Activated naive CD4-positive, alpha-beta T cell treated with anti-CD3 and anti-CD28 coated beads for 36 hours (primary cell): Measurements from ENCODE around the gene FBN2. TPM values are rescaled to one million over a fixed set of nuclear protein-coding genes. Genes with fewer than 3 reads are reported as not detected.

Experiments used
- CTCF ChIA-PET: fragments of 350-600 bp; sonication (Branson Sonifier 250); formaldehyde crosslinking; loops from one replicate; lab custom pipeline; 2021; ENCODE audit warnings: antibody characterized with exemption; lab: Charles Lee
- DNase-seq: peaks from one replicate; pipeline ENCODE4 v3.0.0-alpha.2; 2020
- H3K27ac Mint-ChIP-seq: one replicate; pipeline ENCODE4 v1.8.0; 2021; ENCODE audit warnings: mild to moderate bottlenecking, mixed read lengths
- H3K27me3 Mint-ChIP-seq: one replicate; pipeline ENCODE4 v1.8.0; 2021; ENCODE audit warnings: low read depth, mixed read lengths
- H3K36me3 Mint-ChIP-seq: one replicate; pipeline ENCODE4 v1.8.0; 2021; ENCODE audit warnings: low read depth, mixed read lengths
- H3K4me1 Mint-ChIP-seq: one replicate; pipeline ENCODE4 v1.8.0; 2021; ENCODE audit warnings: low read depth, mixed read lengths
- H3K4me3 Mint-ChIP-seq: one replicate; pipeline ENCODE4 v1.8.0; 2021; ENCODE audit warnings: mild to moderate bottlenecking, moderate library complexity, mixed read lengths
- H3K9me3 Mint-ChIP-seq: one replicate; pipeline ENCODE4 v1.8.0; 2021; ENCODE audit warnings: mixed read lengths
- intact Hi-C: fragments of 100-400 bp; cut with micrococcal nuclease; formaldehyde crosslinking; loops from one replicate; pipeline ENCODE4 v1.15.1; 2023
- total RNA-seq, 2 experiments: library from RNA; stranded (reverse); gene quantifications; one replicate each; pipeline ENCODE4 v1.2.3, GENCODE V29; 2021

FBN2 gene
- total RNA-seq, 2 experiments from 2014 or later, result not detected

- no peak overlapping the region for H3K27ac Mint-ChIP-seq
- no peaks in the 10 kb centered on the region for H3K4me1 Mint-ChIP-seq
- CTCF ChIA-PET, result no interaction called here
- intact Hi-C loops, result no loop called here
- peaks cover 5% of the 10 kb centered on the region for H3K27me3 Mint-ChIP-seq
- H3K9me3 Mint-ChIP-seq, result no peaks in the 10 kb centered on the region
- no peak overlapping the region for H3K4me3 Mint-ChIP-seq
- DNase-seq, result no peak
- H3K36me3 Mint-ChIP-seq, result no peaks in the 10 kb centered on the region
These were observed 294.0 kb downstream of the FBN2 start for GRCh38 chr5:128243958-128244582.

- Mint-ChIP-seq H3K4me3 (no peak overlapping the region), H3K27me3 (peaks cover 17% of the 10 kb centered on the region), H3K4me1 (no peaks in the 10 kb centered on the region), H3K27ac (no peak overlapping the region), H3K36me3 (no peaks in the 10 kb centered on the region), H3K9me3 (no peaks in the 10 kb centered on the region)
- DNase-seq, result no peak
- CTCF ChIA-PET, result no interaction called here
- intact Hi-C loops, result no loop called here
These were observed 296.9 kb downstream of the FBN2 start for GRCh38 chr5:128241051-128241695.

GRCh38 chr5:128237546-128237945 lies 300.5 kb downstream of the FBN2 start:
- Mint-ChIP-seq H3K9me3 (no peaks in the 10 kb centered on the region), H3K27ac (no peak overlapping the region), H3K4me1 (no peaks in the 10 kb centered on the region), H3K4me3 (no peak overlapping the region), H3K27me3 (peaks cover 14% of the 10 kb centered on the region), H3K36me3 (no peaks in the 10 kb centered on the region)
- intact Hi-C loops, result no loop called here
- CTCF ChIA-PET, result no interaction called here
- no peak for DNase-seq

GRCh38 chr5:128237000-128237399 lies 301.0 kb downstream of the FBN2 start:
- Mint-ChIP-seq H3K27me3 (peaks cover 14% of the 10 kb centered on the region), H3K36me3 (no peaks in the 10 kb centered on the region), H3K4me1 (no peaks in the 10 kb centered on the region), H3K9me3 (no peaks in the 10 kb centered on the region), H3K27ac (no peak overlapping the region), H3K4me3 (no peak overlapping the region)
- intact Hi-C loops, result no loop called here
- no peak for DNase-seq
- CTCF ChIA-PET, result no interaction called here

- CTCF ChIA-PET, result no interaction called here
- H3K36me3 Mint-ChIP-seq, result no peaks in the 10 kb centered on the region
- no peak overlapping the region for H3K4me3 Mint-ChIP-seq
- H3K4me1 Mint-ChIP-seq, result no peaks in the 10 kb centered on the region
- H3K9me3 Mint-ChIP-seq, result no peaks in the 10 kb centered on the region
- H3K27ac Mint-ChIP-seq, result no peak overlapping the region
- peaks cover 14% of the 10 kb centered on the region for H3K27me3 Mint-ChIP-seq
- DNase-seq, result no peak
- intact Hi-C loops, result no loop called here
These were observed 301.7 kb downstream of the FBN2 start for GRCh38 chr5:128236334-128236733.

- Mint-ChIP-seq H3K9me3 (no peaks in the 10 kb centered on the region), H3K4me3 (no peak overlapping the region), H3K27me3 (peaks cover 14% of the 10 kb centered on the region), H3K4me1 (no peaks in the 10 kb centered on the region), H3K27ac (no peak overlapping the region), H3K36me3 (no peaks in the 10 kb centered on the region)
- intact Hi-C loops, result no loop called here
- no peak for DNase-seq
- CTCF ChIA-PET, result no interaction called here
These were observed 303.0 kb downstream of the FBN2 start for GRCh38 chr5:128234928-128235641.

- Mint-ChIP-seq H3K27me3 (no peaks in the 10 kb centered on the region), H3K4me3 (no peak overlapping the region), H3K4me1 (no peaks in the 10 kb centered on the region), H3K27ac (no peak overlapping the region), H3K36me3 (no peaks in the 10 kb centered on the region), H3K9me3 (no peaks in the 10 kb centered on the region)
- intact Hi-C loops, result no loop called here
- DNase-seq, result no peak
- CTCF ChIA-PET, result no interaction called here
These were observed 309.5 kb downstream of the FBN2 start for GRCh38 chr5:128228521-128228920.

GRCh38 chr5:128228008-128228407 lies 310.0 kb downstream of the FBN2 start:
- no peaks in the 10 kb centered on the region for H3K36me3 Mint-ChIP-seq
- no peaks in the 10 kb centered on the region for H3K4me1 Mint-ChIP-seq
- no peak overlapping the region for H3K4me3 Mint-ChIP-seq
- CTCF ChIA-PET, result no interaction called here
- no peaks in the 10 kb centered on the region for H3K27me3 Mint-ChIP-seq
- DNase-seq, result no peak
- no peak overlapping the region for H3K27ac Mint-ChIP-seq
- intact Hi-C loops, result no loop called here
- H3K9me3 Mint-ChIP-seq, result no peaks in the 10 kb centered on the region

- intact Hi-C loops, result no loop called here
- H3K27ac Mint-ChIP-seq, result no peak overlapping the region
- no peaks in the 10 kb centered on the region for H3K36me3 Mint-ChIP-seq
- H3K9me3 Mint-ChIP-seq, result no peaks in the 10 kb centered on the region
- no peaks in the 10 kb centered on the region for H3K4me1 Mint-ChIP-seq
- H3K4me3 Mint-ChIP-seq, result no peak overlapping the region
- DNase-seq, result no peak
- CTCF ChIA-PET, result no interaction called here
- H3K27me3 Mint-ChIP-seq, result no peaks in the 10 kb centered on the region
These were observed 312.6 kb downstream of the FBN2 start for GRCh38 chr5:128225245-128226030.

- no peak for DNase-seq
- Mint-ChIP-seq H3K36me3 (no peaks in the 10 kb centered on the region), H3K27ac (no peak overlapping the region), H3K4me1 (no peaks in the 10 kb centered on the region), H3K27me3 (no peaks in the 10 kb centered on the region), H3K4me3 (no peak overlapping the region), H3K9me3 (no peaks in the 10 kb centered on the region)
- CTCF ChIA-PET, result no interaction called here
- intact Hi-C loops, result no loop called here
These were observed 313.7 kb downstream of the FBN2 start for GRCh38 chr5:128224336-128224735.

- no peaks in the 10 kb centered on the region for H3K27me3 Mint-ChIP-seq
- H3K4me1 Mint-ChIP-seq, result no peaks in the 10 kb centered on the region
- H3K9me3 Mint-ChIP-seq, result no peaks in the 10 kb centered on the region
- DNase-seq, result no peak
- CTCF ChIA-PET, result no interaction called here
- no peak overlapping the region for H3K27ac Mint-ChIP-seq
- H3K36me3 Mint-ChIP-seq, result no peaks in the 10 kb centered on the region
- intact Hi-C loops, result no loop called here
- H3K4me3 Mint-ChIP-seq, result no peak overlapping the region
These were observed 317.2 kb downstream of the FBN2 start for GRCh38 chr5:128220841-128221240.

- no peaks in the 10 kb centered on the region for H3K27me3 Mint-ChIP-seq
- intact Hi-C loops, result loop anchor here (10.0 kb wide), 1 partner anchor 918 kb away; no protein-coding TSS in a partner anchor
- H3K9me3 Mint-ChIP-seq, result no peaks in the 10 kb centered on the region
- CTCF ChIA-PET, result no interaction called here
- H3K27ac Mint-ChIP-seq, result no peak overlapping the region
- H3K4me1 Mint-ChIP-seq, result peaks cover 2% of the 10 kb centered on the region
- no peak for DNase-seq
- H3K4me3 Mint-ChIP-seq, result no peak overlapping the region
- H3K36me3 Mint-ChIP-seq, result no peaks in the 10 kb centered on the region
These were observed 321.0 kb downstream of the FBN2 start for GRCh38 chr5:128216860-128217531.
